GM11168 (cell line): Measurements from ENCODE around the gene PALM.
"Not testable (repeated sequence)": the region's sequence is repeated elsewhere in the genome, so short reads cannot be mapped to it uniquely, and the experiment has no call there.

Experiments
- in situ Hi-C: fragments of 300-500 bp; cut with MboI; formaldehyde crosslinking; loops from one replicate; pipeline ENCODE4 v1.12.0; 2022; ENCODE audit warnings: low sequenced_read_pairs; ENCODE audit not compliant: unreplicated experiment

The PALM gene

DNA sequence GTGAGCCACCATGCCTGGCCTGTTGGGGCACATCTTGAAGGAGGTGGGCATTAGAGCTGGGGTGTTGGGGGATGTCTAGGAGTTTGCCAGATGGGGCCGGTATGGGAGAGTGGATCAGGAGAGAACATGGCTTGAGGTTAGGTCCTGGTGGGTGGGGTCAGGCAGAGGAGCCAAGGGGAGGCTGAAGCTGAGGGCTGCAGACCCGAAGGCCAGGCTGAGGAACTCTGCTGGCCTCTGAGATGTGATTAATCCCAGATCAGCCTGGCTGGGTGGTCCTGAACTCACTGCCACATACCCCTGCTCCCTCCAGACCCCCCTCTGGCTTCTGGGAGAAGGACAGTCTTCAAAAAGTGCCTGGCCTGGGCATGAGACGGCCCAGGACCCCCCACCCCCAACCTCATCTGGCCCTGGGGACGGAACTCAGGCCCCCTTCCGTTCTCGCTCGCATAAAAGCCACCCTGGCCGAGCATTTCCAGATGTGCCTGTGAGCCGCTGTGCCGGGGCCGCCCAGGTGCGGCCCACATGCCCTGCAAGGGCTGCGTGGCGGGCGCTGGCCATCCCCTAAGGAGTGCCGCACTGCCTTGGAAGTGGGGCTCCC is 29.8 kb upstream of the PALM start:
- in situ Hi-C loops, result no loop called here

DNA sequence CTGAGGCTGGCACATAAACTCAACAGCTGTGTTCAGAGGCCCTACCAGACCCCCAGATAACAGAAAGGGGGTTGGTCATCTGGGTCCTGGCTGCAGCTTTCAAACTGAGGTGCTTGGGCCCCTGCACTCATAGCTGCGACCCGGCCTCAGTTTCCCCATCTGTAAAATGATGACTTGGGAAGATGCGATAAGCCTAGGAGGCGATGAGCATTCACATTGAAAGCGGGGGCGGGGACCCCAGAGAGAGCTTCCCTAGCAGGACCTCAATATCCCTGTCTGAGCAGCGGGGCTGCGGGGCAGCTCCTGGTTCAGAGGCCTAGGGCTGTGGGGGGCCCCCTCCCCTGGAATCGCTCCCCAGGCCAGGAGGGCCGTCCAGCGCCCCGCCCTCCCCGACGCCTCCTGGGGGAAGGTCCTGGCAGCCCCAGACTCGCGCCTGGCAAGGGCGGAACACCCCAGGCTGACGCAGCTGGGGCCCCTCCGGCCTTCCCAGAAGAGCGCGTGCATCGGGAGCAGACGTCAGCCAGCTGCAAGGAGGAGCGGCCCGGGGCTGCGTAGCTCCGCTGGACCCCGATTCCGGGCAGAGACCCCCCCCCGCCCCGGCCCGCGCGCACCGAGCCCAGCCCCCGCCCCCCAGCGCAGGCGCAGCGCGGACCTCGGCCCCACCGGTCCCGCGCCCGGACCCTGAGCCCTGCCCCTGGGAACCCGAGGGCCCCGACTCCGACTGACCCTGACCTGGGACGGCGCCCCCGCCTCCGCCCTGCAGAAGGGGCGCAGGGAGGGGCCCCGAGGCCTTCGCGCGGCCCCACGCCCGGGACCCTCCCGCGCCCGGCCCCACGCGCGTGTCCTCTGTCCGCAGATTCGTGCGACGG is 29.1 kb upstream of the PALM start:
- in situ Hi-C loops, result no loop called here

DNA sequence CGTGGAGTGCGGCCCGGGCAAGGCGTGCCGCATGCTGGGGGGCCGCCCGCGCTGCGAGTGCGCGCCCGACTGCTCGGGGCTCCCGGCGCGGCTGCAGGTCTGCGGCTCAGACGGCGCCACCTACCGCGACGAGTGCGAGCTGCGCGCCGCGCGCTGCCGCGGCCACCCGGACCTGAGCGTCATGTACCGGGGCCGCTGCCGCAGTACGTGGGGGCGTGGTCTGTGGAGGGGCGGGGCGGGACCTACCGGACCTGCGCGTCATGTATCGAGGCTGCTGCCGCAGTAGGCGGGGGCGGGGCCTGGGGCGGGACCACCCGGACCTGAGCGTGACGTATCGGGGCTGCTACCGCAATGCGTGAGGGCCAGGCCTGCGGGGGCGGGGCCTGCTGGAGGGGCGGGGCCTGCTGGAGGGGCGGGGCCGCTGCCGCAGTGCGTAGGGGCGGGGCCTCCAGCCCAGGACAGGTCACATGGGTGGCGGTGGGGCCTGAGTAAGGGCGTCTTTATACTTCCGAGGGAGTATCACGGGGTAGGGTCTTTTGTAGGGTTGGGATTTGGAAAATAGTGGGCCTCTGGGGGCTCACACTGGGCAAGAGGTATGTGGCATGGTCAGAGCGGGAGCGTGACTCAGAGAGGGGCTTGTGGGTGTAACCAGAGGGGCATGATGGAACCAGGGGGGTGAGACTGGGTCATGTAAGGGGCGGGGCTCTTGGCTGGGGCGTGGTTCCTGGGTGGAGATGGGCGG is 28.3 kb upstream of the PALM start:
- in situ Hi-C loops, result no loop called here

DNA sequence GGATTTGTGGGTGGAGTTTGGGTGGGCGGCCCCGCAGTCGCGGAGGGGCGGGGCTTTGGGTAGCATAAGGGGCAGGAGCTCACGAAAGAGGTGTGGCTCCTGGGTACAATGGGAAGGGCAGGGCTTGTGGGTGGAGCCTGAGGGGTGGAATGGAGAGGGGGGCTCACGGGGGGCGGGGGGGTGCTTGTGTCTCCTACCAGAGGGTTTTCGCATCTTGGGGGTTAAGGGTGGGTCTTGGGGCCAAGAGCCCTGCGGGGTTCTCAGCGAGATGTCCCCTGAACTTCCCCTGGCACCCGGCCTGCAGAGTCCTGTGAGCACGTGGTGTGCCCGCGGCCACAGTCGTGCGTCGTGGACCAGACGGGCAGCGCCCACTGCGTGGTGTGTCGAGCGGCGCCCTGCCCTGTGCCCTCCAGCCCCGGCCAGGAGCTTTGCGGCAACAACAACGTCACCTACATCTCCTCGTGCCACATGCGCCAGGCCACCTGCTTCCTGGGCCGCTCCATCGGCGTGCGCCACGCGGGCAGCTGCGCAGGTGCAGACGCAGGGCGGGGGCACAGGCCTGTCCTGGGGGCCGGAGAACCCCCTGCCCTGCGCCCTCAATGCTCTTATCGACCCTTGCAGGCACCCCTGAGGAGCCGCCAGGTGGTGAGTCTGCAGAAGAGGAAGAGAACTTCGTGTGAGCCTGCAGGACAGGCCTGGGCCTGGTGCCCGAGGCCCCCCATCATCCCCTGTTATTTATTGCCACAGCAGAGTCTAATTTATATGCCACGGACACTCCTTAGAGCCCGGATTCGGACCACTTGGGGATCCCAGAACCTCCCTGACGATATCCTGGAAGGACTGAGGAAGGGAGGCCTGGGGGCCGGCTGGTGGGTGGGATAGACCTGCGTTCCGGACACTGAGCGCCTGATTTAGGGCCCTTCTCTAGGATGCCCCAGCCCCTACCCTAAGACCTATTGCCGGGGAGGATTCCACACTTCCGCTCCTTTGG is 27.4 kb upstream of the PALM start:
- in situ Hi-C loops, result no loop called here

DNA sequence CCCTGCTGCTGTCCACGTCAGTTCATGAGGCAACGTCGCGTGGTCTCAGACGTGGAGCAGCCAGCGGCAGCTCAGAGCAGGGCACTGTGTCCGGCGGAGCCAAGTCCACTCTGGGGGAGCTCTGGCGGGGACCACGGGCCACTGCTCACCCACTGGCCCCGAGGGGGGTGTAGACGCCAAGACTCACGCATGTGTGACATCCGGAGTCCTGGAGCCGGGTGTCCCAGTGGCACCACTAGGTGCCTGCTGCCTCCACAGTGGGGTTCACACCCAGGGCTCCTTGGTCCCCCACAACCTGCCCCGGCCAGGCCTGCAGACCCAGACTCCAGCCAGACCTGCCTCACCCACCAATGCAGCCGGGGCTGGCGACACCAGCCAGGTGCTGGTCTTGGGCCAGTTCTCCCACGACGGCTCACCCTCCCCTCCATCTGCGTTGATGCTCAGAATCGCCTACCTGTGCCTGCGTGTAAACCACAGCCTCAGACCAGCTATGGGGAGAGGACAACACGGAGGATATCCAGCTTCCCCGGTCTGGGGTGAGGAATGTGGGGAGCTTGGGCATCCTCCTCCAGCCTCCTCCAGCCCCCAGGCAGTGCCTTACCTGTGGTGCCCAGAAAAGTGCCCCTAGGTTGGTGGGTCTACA is 25.9 kb upstream of the PALM start:
- in situ Hi-C loops, result no loop called here

DNA sequence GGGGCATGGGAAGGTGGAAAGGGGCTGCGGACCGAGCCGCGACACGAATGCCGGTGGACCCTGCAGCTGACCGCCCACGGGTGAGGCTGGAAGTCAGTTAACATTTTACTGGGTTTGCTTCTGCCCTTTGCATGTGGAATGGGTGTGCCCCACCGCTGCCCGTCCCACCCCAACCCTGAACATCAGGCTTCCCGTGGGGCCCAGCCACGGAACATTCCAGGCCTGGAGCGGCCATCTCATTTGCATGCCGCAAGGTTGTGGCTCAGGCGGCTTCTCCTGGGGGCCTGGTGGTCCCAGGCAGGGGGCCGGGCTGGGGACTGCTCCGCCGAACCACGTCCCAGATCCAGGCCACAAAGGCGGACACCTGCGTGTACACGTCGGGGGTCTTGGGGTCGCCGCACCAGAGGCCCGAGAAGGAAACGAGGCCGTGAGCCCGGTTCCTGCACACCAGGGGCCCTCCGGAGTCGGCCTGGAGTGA is 23.2 kb upstream of the PALM start:
- in situ Hi-C loops, result no loop called here

DNA sequence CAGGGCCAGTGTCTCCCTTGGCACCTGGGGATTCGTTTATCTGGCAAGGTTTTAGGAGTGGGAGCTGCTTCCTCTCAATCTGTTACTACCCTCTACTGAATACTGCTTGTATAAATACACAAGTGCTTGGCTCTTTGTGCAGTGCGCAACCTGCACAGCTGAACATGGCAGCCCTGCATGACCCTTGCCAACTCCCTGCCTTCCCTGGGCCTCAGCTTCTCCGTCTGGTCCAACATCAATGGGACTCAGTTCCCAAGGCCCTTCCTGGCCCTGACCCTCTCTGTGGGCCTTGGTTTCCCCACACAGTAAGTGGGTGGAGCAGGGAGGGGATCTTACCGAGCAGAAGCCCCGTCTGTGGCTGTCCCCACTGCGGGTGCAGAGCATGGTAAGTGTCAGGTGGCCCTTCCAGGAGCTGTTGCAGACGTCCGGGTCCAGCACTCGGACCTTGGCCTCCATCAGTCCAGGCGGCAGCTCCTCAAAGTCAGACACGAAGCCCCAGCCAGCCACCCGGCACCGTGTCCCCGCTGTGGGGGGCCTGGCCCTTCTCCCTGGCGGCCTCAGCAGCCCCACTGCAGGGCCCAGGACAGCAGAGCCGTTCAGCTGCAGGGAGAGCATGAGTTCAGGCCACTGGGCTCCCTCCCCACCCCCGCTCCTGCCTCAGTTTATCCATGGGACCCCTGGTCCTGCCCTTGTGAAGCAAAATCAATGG is 22.0 kb upstream of the PALM start:
- in situ Hi-C loops, result no loop called here

DNA sequence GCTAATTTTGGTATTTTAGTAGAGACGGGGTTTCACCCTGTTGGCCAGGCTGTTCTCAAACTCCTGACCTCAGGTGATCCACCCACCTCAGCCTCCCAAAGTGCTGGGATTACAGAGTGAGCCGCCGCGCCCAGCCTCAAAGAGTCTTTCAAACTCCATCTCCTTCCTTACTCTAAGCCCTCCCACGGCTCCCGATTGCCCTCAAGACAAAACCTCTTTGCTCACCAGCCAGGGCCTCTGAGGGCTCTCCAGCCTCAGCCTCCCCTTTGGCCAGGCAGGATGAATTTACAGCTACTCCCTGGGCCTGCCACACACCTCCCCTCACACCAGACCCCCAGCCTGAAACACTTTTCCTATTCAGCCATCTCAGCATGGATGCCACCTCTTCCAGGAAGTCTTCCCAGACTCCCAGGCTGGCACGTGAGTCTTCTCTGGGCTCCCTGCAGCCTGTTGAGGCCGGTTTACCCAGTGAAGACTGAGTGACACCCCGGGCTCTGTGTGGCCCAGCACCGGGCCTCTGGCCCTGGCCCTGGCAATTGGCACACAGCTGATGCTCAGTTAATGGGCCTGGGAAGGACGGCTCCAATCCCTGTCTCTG is 21.1 kb upstream of the PALM start:
- in situ Hi-C loops, result no loop called here

DNA sequence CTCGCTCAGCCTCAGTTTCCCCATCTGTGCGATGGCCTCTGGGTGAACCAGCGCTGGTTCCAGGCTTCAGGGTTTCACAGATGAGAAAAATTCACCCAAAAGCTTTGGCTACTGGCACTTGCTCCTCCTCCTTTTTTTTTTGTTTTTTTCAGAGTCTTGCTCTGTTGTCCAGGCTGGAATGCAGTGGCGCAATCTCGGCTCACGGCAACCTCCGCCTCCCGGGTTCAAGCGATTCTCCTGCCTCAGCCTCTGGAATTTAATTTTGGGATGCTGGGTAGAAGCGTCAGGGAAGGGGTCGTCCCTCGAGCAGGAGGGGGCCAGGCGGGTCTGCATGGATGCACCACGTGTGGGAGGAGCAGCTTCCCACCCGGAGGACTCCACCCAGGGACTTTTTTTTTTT is 20.5 kb upstream of the PALM start:
- in situ Hi-C loops, result no loop called here

DNA sequence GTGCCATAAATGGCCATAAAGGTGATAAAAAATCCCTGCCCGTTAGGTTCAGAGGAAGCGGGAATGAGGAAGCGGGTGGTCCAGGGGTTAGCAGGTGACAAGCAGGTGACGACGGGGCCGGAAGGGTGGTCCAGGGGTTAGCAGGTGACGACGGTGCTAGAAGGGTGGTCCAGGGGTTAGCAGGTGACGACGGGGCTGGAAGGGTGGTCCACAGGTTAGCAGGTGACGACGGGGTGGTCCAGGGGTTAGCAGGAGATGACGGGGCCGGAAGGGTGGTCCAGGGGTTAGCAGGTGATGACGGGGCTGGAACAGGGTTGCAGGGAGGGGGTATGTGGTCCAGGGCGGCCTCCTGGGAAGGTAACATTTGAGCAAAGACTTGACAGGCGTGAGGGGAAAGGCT is 19.7 kb upstream of the PALM start:
- in situ Hi-C loops, result no loop called here

DNA sequence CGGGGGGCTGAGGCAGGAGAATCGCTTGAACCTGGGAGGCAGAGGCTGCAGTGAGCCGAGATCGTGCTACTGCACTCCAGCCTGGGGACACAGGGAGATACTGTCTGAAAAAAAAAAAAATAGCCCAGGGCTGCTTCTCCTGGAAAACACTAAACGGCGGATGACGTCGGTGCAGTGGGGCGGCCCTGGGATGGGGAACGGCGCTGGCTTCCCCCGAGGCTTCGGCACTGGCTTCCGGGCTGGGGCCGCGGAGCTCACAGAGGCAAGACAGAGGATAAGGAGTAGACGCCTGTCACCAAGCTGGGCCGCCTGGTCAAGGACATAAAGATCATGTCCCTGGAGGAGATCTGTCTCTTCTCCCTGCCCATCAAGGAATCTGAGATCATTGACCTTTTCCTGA is 18.5 kb upstream of the PALM start:
- in situ Hi-C loops, result no loop called here

DNA sequence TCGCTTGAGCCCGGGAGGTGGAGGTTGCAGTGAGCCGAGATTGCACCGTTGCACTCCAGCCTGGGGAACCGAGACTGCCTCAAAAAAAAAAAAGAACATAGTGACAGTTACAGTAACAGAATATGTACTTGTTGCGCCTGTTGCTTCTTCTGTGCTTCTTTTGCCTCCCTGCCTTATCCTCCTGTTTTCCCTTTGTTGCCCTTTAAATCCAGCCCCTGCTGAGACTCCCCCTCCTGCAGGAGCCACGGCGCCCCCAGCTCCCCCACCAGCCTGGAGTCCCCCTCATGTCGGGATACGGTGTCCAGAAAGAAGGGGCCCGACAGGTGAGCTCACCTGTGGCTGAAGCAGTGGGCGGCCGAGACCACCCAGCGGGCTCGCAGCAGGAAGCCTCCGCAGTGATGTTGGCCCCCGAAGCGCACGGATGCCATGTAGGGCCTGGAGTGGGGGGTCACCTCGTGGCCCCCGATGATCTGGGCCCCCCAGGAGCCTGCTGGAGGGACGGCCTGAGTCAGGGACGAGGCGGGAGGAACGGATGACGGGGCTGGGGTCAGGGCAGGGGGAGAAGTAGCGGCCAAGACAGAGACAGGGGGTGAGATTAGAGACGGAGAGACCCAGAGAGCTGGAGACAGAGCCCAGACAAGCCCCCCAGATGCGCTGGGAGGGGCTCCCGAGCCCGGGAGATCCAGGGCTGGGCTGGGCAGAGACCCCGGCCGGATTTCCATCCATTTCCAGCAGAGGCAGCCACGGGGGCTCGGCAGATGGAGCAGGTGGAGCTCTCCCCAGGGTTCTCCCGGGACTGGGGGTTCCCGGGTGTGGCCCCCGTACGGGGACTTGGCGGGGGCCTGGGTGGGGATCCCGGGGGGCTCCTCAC is 14.0 kb upstream of the PALM start:
- in situ Hi-C loops, result no loop called here

DNA sequence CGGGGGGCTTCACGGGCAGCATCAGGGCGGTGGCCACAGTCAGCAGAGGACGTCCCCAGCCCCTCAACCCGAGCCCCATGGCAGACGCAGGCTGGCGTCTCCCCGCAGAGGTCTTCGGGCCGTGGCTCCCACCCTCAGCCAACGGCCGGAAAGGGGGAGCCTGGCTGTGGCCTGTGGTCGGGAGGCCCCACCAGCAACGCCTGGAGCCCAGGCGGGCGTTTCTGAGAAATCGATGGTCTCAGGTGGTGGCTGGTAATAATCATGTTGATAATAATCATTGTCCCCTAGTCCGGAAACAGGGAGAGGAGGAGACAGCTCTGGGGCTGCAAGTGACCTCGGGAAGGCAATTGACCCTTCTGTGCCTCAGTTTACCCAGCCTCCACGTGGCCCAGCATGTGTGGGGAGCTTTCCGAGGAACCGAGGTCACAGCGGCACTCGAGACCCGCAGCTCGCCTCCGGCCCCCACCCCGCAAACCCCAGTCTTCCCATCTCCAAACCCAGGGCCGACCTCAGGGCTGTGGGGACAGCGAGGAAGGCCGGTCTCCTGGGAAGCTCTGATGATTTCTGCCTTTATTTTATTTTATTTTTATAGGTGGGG is 13.3 kb upstream of the PALM start, which contains the start of gene PRSS57:
TSS of gene PRSS57 (minus strand) at position 101 of the 598 bp plus-strand sequence. CDS start at position 79, 22 bp downstream.
- in situ Hi-C loops, result no loop called here

DNA sequence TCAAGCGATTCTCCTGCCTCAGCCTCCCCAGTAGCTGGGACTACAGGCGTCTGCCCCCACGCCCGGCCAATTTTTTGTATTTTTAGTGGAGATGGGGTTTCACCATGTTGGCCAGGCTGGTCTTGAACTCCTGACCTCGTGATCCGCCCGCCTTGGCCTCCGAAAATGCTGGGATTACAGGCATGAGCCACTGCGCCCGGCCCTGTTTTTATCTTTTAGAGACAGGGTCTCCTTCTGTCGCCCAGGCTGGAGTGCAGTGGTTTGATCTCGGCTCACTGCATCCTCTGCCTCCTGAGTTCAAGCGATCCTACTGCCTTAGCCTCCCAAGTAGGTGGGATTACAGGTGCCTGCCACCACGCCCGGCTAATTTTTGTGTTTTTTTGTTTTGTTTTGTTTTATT is 10.2 kb upstream of the PALM start:
- in situ Hi-C loops, result not testable (repeated sequence)

DNA sequence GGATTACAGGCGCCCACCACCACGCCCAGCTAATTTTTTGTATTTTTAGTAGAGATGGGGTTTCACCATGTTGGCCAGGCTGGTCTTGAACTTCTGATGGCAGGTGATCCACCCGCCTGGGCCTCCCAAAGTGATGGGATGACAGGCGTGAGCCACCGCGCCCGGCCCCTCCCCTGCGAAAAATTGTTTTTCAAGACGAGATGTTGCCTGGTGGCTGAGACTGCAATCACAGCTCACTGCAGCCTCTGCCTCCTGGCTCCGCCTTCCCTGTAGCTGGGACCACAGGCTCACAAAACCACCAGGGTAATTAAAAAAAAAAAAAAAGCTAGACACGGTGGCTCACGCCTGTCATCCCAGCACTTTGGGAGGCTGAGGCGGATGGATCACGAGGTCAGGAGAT is 8.8 kb upstream of the PALM start:
- in situ Hi-C loops, result not testable (repeated sequence)

DNA sequence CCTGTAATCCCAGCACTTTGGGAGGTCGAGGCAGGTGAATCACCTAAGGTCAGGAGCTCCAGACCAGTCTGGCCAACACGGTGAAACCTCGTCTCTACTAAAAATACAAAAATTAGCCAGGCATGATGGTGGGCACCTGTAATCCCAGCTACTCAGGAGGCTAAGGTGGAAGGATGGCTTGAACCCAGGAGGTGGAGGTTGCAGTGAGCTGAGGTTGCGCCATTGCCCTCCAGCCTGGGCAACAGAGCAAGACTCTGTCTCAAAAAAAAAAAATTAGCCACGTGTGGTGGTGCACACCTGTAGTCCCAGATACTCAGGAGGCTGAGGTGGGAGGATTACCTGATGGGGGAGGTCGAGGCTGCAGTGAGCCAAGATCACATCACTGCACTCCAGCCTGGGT is 5.9 kb upstream of the PALM start:
- in situ Hi-C loops, result not testable (repeated sequence)

DNA sequence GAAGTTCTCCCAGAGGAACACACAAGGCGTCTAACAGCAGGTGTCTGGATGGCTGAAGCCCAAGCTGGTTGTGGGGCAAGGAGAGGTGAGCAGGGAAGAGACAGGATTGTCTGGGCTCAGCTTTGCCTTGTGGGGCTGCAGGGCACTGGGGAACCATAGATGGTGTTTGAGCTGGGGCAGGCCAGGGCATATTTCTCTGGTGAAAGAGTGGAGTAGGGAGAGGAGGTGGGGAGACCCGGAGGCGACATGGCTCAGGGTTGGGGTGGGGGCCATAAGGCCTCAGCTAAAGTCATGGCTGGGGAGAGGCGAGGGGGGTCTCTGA is 5.4 kb upstream of the PALM start:
- in situ Hi-C loops, result no loop called here
